ENCODE results near the gene PRKAG2. TPM values are rescaled to one million over a fixed set of nuclear protein-coding genes. Genes with fewer than 3 reads are reported as not detected.

The PRKAG2 gene
- total RNA-seq, 4 donors from 2014 or later, result 8.9 to 35.1 (median 13.6) TPM

GRCh38 chr7:151592868-151593486 is 283.9 kb downstream of the PRKAG2 start:
- Histone ChIP-seq H3K27ac (no peak overlapping the region), H3K4me1 (peaks cover 0 to 17% (median 0%) of the 10 kb centered on the region in 3 donors), H3K4me3 (no peak overlapping the region), H3K9me3 (no peaks in the 10 kb centered on the region), H3K27me3 (no peaks in the 10 kb centered on the region), H3K36me3 (peaks cover 0 to 44% (median 0%) of the 10 kb centered on the region in 3 donors)
- TF ChIP-seq POLR2A (IDR thresholded peaks at IDR 0.05), result no peak
- no peak for TF ChIP-seq CTCF (IDR thresholded peaks at IDR 0.05)
- 82% methylated on average over 12 of the region's 12 CpGs for WGBS, 2 donors
- DNase-seq, result no peak
- intact Hi-C loops (cut with DNase I), result no loop called here

GRCh38 chr7:151592330-151592729 is 284.6 kb downstream of the PRKAG2 start:
- Histone ChIP-seq H3K4me1 (peaks cover 0 to 15% (median 0%) of the 10 kb centered on the region in 3 donors), H3K27me3 (no peaks in the 10 kb centered on the region), H3K27ac (no peak overlapping the region), H3K36me3 (peaks cover 0 to 47% (median 0%) of the 10 kb centered on the region in 3 donors), H3K4me3 (no peak overlapping the region), H3K9me3 (no peaks in the 10 kb centered on the region)
- 96 to 97% methylated on average over 9 to 10 of the region's 11 CpGs for WGBS, 2 donors
- no peak for TF ChIP-seq POLR2A (IDR thresholded peaks at IDR 0.05)
- no peak for TF ChIP-seq CTCF (IDR thresholded peaks at IDR 0.05)
- DNase-seq, result no peak
- intact Hi-C loops (cut with DNase I), result no loop called here

GRCh38 chr7:151591866-151592265 is 285.0 kb downstream of the PRKAG2 start:
- TF ChIP-seq CTCF (IDR thresholded peaks at IDR 0.05) (no peak), POLR2A (IDR thresholded peaks at IDR 0.05) (no peak)
- no peak for DNase-seq
- Histone ChIP-seq H3K4me3 (no peak overlapping the region), H3K36me3 (peaks cover 0 to 51% (median 0%) of the 10 kb centered on the region in 3 donors), H3K9me3 (no peaks in the 10 kb centered on the region), H3K27me3 (no peaks in the 10 kb centered on the region), H3K27ac (no peak overlapping the region), H3K4me1 (peaks cover 0 to 19% (median 0%) of the 10 kb centered on the region in 3 donors)
- WGBS, 2 donors, result 88 to 98% methylated on average over 6 to 9 of the region's 14 CpGs
- intact Hi-C loops (cut with DNase I), result no loop called here

- Histone ChIP-seq H3K27me3 (no peaks in the 10 kb centered on the region), H3K27ac (no peak overlapping the region), H3K4me3 (no peak overlapping the region), H3K4me1 (peaks cover 0 to 27% (median 0%) of the 10 kb centered on the region in 3 donors), H3K36me3 (peaks cover 0 to 51% (median 0%) of the 10 kb centered on the region in 3 donors), H3K9me3 (no peaks in the 10 kb centered on the region)
- intact Hi-C loops (cut with DNase I), result no loop called here
- no peak for DNase-seq
- 73 to 90% methylated on average over 9 to 12 of the region's 19 CpGs for WGBS, 2 donors
- no peak for TF ChIP-seq POLR2A (IDR thresholded peaks at IDR 0.05)
- TF ChIP-seq CTCF (IDR thresholded peaks at IDR 0.05), result no peak
These were observed 285.8 kb downstream of the PRKAG2 start for GRCh38 chr7:151590850-151591771.
